Fibroblast of pulmonary artery (primary cell): ENCODE data around the gene ACER3.
A peak's percentile ranks its signal among the peaks of the same experiment; 100 is the strongest.

Experiments used
- DNase-seq: peaks from one replicate; pipeline ENCODE4 v3.0.0-alpha.2; 2010; ENCODE audit warnings: low read depth
- H3K4me3 ChIP-seq: replicated peaks from 2 replicates; pipeline ENCODE4 v1.5.1; 2011; ENCODE audit warnings: low read depth, mild to moderate bottlenecking, control low read depth, low read length, moderate library complexity
- TF ChIP-seq, protein P1 (sequence below): IDR thresholded peaks from 2 replicates; pipeline ENCODE4 v1.5.1; 2011; ENCODE audit warnings: mild to moderate bottlenecking, control low read depth, low read length, inconsistent platforms; ENCODE audit errors: missing control alignments

The ACER3 gene

DNA sequence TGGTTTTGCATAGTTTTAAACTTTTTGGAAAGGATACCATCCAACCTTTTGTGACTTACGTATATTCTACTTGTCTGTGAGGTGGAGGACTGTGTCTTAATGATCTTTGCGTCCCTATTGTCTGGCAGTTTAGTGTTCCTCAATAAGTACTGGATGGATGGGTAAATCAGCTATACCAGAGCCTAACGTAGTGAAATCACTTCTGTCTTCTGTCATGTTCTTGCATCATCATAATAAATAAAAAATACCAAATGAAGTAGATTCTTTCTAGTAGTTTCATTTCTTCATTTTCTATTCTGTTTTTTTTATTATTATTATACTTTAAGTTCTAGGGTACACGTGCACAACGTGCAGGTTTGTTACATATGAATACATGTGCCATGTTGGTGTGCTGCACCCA is 66.4 kb downstream of the ACER3 start:
- H3K4me3 ChIP-seq = no peak overlapping the region
- TF ChIP-seq, protein P1, sequence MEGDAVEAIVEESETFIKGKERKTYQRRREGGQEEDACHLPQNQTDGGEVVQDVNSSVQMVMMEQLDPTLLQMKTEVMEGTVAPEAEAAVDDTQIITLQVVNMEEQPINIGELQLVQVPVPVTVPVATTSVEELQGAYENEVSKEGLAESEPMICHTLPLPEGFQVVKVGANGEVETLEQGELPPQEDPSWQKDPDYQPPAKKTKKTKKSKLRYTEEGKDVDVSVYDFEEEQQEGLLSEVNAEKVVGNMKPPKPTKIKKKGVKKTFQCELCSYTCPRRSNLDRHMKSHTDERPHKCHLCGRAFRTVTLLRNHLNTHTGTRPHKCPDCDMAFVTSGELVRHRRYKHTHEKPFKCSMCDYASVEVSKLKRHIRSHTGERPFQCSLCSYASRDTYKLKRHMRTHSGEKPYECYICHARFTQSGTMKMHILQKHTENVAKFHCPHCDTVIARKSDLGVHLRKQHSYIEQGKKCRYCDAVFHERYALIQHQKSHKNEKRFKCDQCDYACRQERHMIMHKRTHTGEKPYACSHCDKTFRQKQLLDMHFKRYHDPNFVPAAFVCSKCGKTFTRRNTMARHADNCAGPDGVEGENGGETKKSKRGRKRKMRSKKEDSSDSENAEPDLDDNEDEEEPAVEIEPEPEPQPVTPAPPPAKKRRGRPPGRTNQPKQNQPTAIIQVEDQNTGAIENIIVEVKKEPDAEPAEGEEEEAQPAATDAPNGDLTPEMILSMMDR = no peak
- no peak for DNase-seq

DNA sequence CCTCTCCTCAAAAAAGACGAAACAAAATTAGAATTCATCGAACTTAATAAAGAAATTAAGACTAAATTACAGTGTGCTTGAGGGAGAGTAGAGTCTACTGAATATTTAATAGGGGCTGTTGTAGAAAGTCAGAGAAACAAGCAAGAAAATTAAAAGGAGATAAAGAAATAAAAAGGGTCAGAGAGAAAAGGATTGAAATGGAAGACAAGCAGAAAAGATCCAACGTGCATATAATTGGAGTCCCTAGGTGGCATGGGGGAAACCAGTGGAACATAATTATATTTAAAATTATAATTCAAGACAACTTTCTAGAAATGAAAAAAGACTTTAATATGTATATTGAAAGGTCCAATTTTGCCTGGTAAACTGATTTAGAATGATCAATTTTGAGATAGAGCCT is 74.3 kb downstream of the ACER3 start:
- H3K4me3 ChIP-seq = no peak overlapping the region
- TF ChIP-seq, protein P1 = no peak
- DNase-seq = peak; percentile 20

DNA sequence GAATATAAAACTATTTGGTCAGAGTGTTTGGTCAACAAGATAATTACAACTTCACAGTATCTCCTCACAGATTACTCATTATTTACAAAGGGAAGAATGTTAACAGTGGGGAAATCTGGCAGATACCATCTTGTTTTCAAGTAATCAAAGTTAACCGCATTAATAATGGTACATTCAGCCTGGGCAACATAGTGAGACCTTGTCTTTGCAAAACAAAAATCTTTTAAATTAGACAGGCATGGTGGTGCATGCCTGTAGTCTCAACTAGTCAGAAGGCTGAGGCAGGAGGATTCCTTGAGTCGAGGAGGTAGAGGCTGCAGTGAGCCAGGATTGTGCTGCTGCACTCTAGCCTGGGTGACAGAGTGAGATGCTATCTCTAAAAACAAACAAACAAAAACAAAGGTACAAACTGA is 78.5 kb downstream of the ACER3 start:
- no peak for DNase-seq
- H3K4me3 ChIP-seq = no peak overlapping the region
- TF ChIP-seq, protein P1 = no peak

DNA sequence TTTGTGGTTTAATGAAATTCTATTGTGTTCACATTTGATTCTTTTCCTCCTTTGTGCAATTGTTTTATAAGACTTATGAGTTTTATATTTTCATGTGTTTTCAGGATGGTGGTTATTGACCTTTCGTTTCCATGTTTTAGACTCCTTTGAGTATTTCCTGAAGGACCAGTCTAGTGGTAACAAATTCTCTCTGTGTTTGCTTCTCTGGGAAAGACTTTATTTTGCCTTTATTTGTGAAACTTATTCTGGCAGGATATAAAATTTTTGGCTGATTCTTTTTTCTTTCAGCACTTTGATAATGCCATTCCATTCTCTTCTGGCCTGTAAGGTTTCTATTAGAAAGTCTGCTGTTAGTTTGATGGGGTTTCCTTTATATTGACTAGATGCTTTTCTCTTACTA is 83.5 kb downstream of the ACER3 start:
- no peak overlapping the region for H3K4me3 ChIP-seq
- TF ChIP-seq, protein P1 = no peak

DNA sequence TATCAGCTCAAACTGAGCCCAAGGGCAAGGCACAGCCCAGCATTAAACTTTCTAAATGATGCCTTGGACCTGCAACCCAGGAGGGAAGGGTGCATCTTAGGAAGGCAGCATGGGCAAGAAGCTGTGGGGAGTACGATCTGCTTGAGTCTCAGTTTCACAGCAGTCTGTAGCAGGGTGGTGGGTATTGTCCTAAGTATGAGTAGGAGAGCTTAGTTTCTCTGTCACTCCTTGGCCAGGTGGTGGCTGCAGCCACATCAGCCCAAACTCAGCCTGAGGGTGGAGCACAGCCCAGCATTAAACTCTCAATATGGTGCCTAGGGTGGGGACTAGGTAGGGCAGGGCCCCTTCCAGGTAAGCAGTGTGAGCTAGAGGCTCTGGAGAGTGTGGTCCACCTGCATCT is 85.5 kb downstream of the ACER3 start:
- DNase-seq = no peak
- H3K4me3 ChIP-seq = no peak overlapping the region
- TF ChIP-seq, protein P1 = no peak

More for the DNA sequence above, 83.5 kb downstream of the ACER3 start:
- no peak for DNase-seq

DNA sequence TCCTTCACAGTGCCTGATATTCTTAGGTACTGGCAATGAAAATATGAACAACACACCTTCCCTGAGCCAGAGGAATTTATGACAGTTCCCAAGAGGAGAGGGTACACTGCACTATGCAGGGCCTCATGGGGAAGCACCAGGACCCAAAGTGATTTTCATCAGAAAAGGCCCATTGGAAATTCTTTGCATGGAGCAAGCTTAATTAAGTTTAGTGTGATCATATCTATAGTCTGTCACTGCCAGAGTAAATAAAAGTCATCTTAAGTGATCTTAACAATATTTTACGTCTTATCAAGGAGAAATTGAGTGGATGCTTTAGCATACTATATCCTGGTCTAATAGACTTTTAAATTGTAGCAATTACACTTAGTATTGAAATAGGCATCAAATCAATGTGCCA is 86.5 kb downstream of the ACER3 start:
- TF ChIP-seq, protein P1 = no peak
- no peak overlapping the region for H3K4me3 ChIP-seq
- DNase-seq = no peak

DNA sequence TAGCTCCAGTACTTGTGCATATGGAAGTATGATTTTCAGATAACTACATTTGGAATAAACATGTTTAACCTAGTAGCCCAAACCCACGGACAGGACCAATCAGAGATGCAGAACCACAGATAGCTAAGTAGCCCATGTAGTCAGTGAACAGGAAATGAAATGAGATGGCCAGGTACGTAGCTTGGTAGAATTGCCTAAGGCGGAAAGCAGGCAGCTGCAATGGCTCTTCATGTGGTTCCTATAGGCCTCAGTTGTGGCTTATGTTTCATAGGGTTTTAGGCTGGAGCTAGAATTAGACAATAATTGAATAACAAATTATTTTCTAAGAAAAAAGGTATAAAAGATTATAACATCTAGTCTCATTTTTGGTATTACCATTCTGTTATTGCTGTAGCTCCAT is 87.1 kb downstream of the ACER3 start:
- DNase-seq = no peak
- TF ChIP-seq, protein P1 = no peak
- H3K4me3 ChIP-seq = no peak overlapping the region
